Liver (tissue), 9 donors: Measurements from ENCODE around the gene RABL6. TPM values are rescaled to one million over a fixed set of nuclear protein-coding genes. Genes with fewer than 3 reads are reported as not detected.

Experiments used
- DNase-seq: peaks from one replicate; pipeline ENCODE4 v3.0.0-alpha.2; 2017; ENCODE audit warnings: low spot score
- H3K27ac ChIP-seq, 2 donors: one replicate each; pipeline ENCODE4 v1.7.0; 2013; ENCODE audit warnings: inconsistent platforms in 2 of 2, low read length in 2 of 2, control low read depth in 1 of 2, low read depth in 1 of 2, mild to moderate bottlenecking in 1 of 2
- H3K27me3 ChIP-seq, 4 donors: one replicate each; pipeline versions ENCODE4 v1.6.1 to v1.7.0; 2013; ENCODE audit warnings: low read length in 3 of 4, inconsistent platforms in 1 of 4, mild to moderate bottlenecking in 1 of 4, moderate library complexity in 1 of 4; ENCODE audit not compliant: control insufficient read depth in 4 of 4, insufficient read depth in 4 of 4
- H3K36me3 ChIP-seq, 4 donors: one replicate each; pipeline versions ENCODE4 v1.6.1 to v1.7.0; 2013; ENCODE audit warnings: low read length in 3 of 4, mild to moderate bottlenecking in 3 of 4, low read depth in 1 of 4, moderate library complexity in 1 of 4; ENCODE audit not compliant: control insufficient read depth in 4 of 4, insufficient read depth in 3 of 4
- H3K4me1 ChIP-seq, 4 donors: one replicate each; pipeline versions ENCODE4 v1.6.1 to v1.7.0; 2013; ENCODE audit warnings: low read length in 3 of 4, mild to moderate bottlenecking in 3 of 4, moderate library complexity in 1 of 4; ENCODE audit not compliant: control insufficient read depth in 4 of 4, insufficient read depth in 4 of 4
- H3K4me3 ChIP-seq, 3 donors: one replicate each; pipeline versions ENCODE4 v1.6.1 to v1.7.0; 2013; ENCODE audit warnings: low read length in 3 of 3, control low read depth in 1 of 3, low read depth in 1 of 3, mild to moderate bottlenecking in 1 of 3
- H3K9ac ChIP-seq, 2 donors: one replicate each; pipeline ENCODE4 v1.7.0; 2013; ENCODE audit warnings: low read length in 2 of 2, mild to moderate bottlenecking in 2 of 2, moderate library complexity in 2 of 2, control low read depth in 1 of 2, low read depth in 1 of 2
- H3K9me3 ChIP-seq, 4 donors: one replicate each; pipeline versions ENCODE4 v1.6.1 to v1.7.0; 2013; ENCODE audit warnings: low read length in 3 of 4; ENCODE audit not compliant: control insufficient read depth in 4 of 4
- ATF3 ChIP-seq: IDR thresholded peaks from 2 replicates; pipeline ENCODE4 v1.6.1; 2016; ENCODE audit warnings: antibody characterized with exemption
- CTCF ChIP-seq: fragments of 150-350 bp; IDR thresholded peaks from 2 replicates; pipeline ENCODE4 v1.5.1; 2017; ENCODE audit warnings: improper control_type of control experiment, low read depth, low read length; ENCODE audit not compliant: missing input control
- EGR1 ChIP-seq, 2 donors: IDR thresholded peaks; 2 replicates each; pipeline ENCODE4 v1.6.1; 2016 to 2018; ENCODE audit warnings: antibody characterized with exemption in 2 of 2, low read depth in 2 of 2
- FOXA1 ChIP-seq: IDR thresholded peaks from 2 replicates; pipeline ENCODE4 v1.6.1; 2016; ENCODE audit warnings: antibody characterized with exemption
- FOXA2 ChIP-seq: IDR thresholded peaks from 2 replicates; pipeline ENCODE4 v1.6.1; 2016; ENCODE audit warnings: antibody characterized with exemption
- GABPA ChIP-seq, 2 donors: IDR thresholded peaks in 1 of 2; conservative IDR thresholded peaks in 1 of 2; 2 replicates each; pipeline ENCODE4 v1.6.1; 2016; ENCODE audit warnings: antibody characterized with exemption in 2 of 2, mild to moderate bottlenecking in 1 of 2, moderate library complexity in 1 of 2
- HNF4A ChIP-seq, 2 donors: conservative IDR thresholded peaks; 2 replicates each; pipeline ENCODE4 v1.6.1; 2016; ENCODE audit warnings: antibody characterized with exemption in 2 of 2, mild to moderate bottlenecking in 2 of 2
- HNF4G ChIP-seq: IDR thresholded peaks from 2 replicates; pipeline ENCODE4 v1.6.1; 2016; ENCODE audit warnings: antibody characterized with exemption
- JUND ChIP-seq, 2 donors: IDR thresholded peaks; 2 replicates each; pipeline ENCODE4 v1.6.1; 2016; ENCODE audit warnings: antibody characterized with exemption in 2 of 2
- MAX ChIP-seq: IDR thresholded peaks from 2 replicates; pipeline ENCODE4 v1.6.1; 2016; ENCODE audit warnings: antibody characterized with exemption
- NR2F2 ChIP-seq: IDR thresholded peaks from 2 replicates; pipeline ENCODE4 v1.6.1; 2016; ENCODE audit warnings: antibody characterized with exemption
- RAD21 ChIP-seq, 2 donors: IDR thresholded peaks; 2 replicates each; pipeline ENCODE4 v1.6.1; 2016; ENCODE audit warnings: antibody characterized with exemption in 2 of 2, mild to moderate bottlenecking in 2 of 2
- REST ChIP-seq: IDR thresholded peaks from 2 replicates; pipeline ENCODE4 v1.6.1; 2016; ENCODE audit warnings: antibody characterized with exemption, mild to moderate bottlenecking
- RXRA ChIP-seq, 2 donors: IDR thresholded peaks; 2 replicates each; pipeline ENCODE4 v1.6.1; 2017 to 2018; ENCODE audit warnings: antibody characterized with exemption in 2 of 2, mild to moderate bottlenecking in 1 of 2
- SP1 ChIP-seq: IDR thresholded peaks from 2 replicates; pipeline ENCODE4 v1.6.1; 2018; ENCODE audit warnings: antibody characterized with exemption, mild to moderate bottlenecking
- TAF1 ChIP-seq: conservative IDR thresholded peaks from 2 replicates; pipeline ENCODE4 v1.6.1; 2016; ENCODE audit warnings: antibody characterized with exemption, mild to moderate bottlenecking
- YY1 ChIP-seq: IDR thresholded peaks from 2 replicates; pipeline ENCODE4 v1.6.1; 2016; ENCODE audit warnings: antibody characterized with exemption, mild to moderate bottlenecking
- ZBTB33 ChIP-seq: IDR thresholded peaks from 2 replicates; pipeline ENCODE4 v1.6.1; 2016; ENCODE audit warnings: antibody characterized with exemption
- WGBS: extraction: QIAGEN DNeasy Blood & Tissue Kit; methylation state at CpG from one replicate; pipeline ENCODE4 v1.1.7; 2013; 5-methylcytosine and 5-hydroxymethylcytosine counted together
- polyA plus RNA-seq, 2 donors: library from polyadenylated mRNA; stranded (reverse) in 1 of 2; unstranded in 1 of 2; fragments of 200-250 nt in 1 of 2; fragments of >200 nt in 1 of 2; fragmentation: Nextera tagmentation in 1 of 2; extraction: Ambion mirVana in 1 of 2; gene quantifications; one replicate each; pipeline versions ENCODE4 v1.2.1 to v1.2.3, GENCODE V29; 2013 to 2015
- total RNA-seq, 2 donors: library from RNA; depleted of rRNA; stranded (reverse); fragments of >200 nt; gene quantifications; one replicate each; pipeline ENCODE4 v1.2.3, GENCODE V29; 2014
- donor health status: healthy.
- donor health status: healthy.
- donor health status: healthy.
- donor health status: healthy.
- donor health status: healthy.

RABL6 gene
- total and polyA plus RNA-seq, 4 donors = 3.6 to 32.6 (median 10.7) TPM

- DNase-seq = no peak
- 43% methylated on average over 102 of the region's 102 CpGs for WGBS
- H3K27ac ChIP-seq = no peak overlapping the region
- H3K9ac ChIP-seq = no peak overlapping the region
- TF ChIP-seq RAD21 (IDR thresholded peaks at IDR 0.05) (no peak), YY1 (no peak), NR2F2 (no peak), CTCF (no peak), ATF3 (no peak), FOXA2 (no peak), FOXA1 (no peak), HNF4G (no peak), ZBTB33 (no peak), HNF4A (conservative IDR thresholded peaks at IDR 0.05) (no peak), REST (no peak), SP1 (no peak), RXRA (IDR thresholded peaks at IDR 0.05) (no peak), TAF1 (no peak), JUND (IDR thresholded peaks at IDR 0.05) (no peak), GABPA (IDR thresholded peaks at IDR 0.05 in 1 of 2, conservative IDR thresholded peaks at IDR 0.05 in 1 of 2) (no peak), MAX (no peak), EGR1 (IDR thresholded peaks at IDR 0.05; ENCODE audit: low read depth in 2 of 2) (no peak)
- H3K4me1 ChIP-seq = peaks cover 26 to 58% (median 49%) of the 10 kb centered on the region in 4 donors
- H3K27me3 ChIP-seq = no peaks in the 10 kb centered on the region
- peaks cover 0 to 2% (median 0%) of the 10 kb centered on the region in 4 donors for H3K36me3 ChIP-seq
- H3K4me3 ChIP-seq = no peak overlapping the region
- peaks cover 0 to 3% (median 0%) of the 10 kb centered on the region in 4 donors for H3K9me3 ChIP-seq
These were observed 37.9 kb downstream of the RABL6 start for GRCh38 chr9:136845465-136846260.
